OCI-LY3 (cell line): Measurements from ENCODE around the gene HBQ1.
"Not testable (repeated sequence)": the region's sequence is repeated elsewhere in the genome, so short reads cannot be mapped to it uniquely, and the experiment has no call there.

Experiments
- H2AFZ ChIP-seq: fragments of 200-600, 300-600 bp; shearing (Covaris generic); 2 replicates; pipeline ENCODE4 v1.6.0; 2014; ENCODE audit warnings: antibody characterized with exemption, low read depth, low read length
- H3K27ac ChIP-seq: fragments of 200-600, 300-600 bp; sonication (generic); 2 replicates; pipeline ENCODE4 v1.5.1; 2014; ENCODE audit warnings: mild to moderate bottlenecking, low read length, moderate library complexity, mixed read lengths
- H3K27me3 ChIP-seq: fragments of 200-600, 300-600 bp; sonication (generic); 2 replicates; pipeline ENCODE4 v1.6.1; 2014; ENCODE audit warnings: low read depth, low read length, mixed read lengths
- H3K36me3 ChIP-seq: fragments of 200-600, 300-600 bp; sonication (generic); replicated peaks from 2 replicates; pipeline ENCODE3; 2014; ENCODE audit warnings: low read depth, low read length, mixed read lengths
- H3K4me1 ChIP-seq: fragments of 300-600, 200-600 bp; sonication (generic); 2 replicates; pipeline ENCODE4 v1.6.1; 2014; ENCODE audit warnings: low read length, mixed read lengths
- H3K4me2 ChIP-seq: fragments of 200-600, 300-600 bp; sonication (generic); 2 replicates; pipeline ENCODE4 v1.6.1; 2014; ENCODE audit warnings: low read length, mixed read lengths
- H3K4me3 ChIP-seq: fragments of 300-600, 200-600 bp; sonication (generic); 2 replicates; pipeline ENCODE4 v1.5.1; 2014; ENCODE audit warnings: antibody characterized with exemption, mild to moderate bottlenecking, low read length, moderate library complexity
- H3K79me2 ChIP-seq: fragments of 300-600, 200-600 bp; shearing (Covaris generic); 2 replicates; pipeline ENCODE4 v1.6.1; 2014; ENCODE audit warnings: mild to moderate bottlenecking, low read length, mixed read lengths
- H3K9ac ChIP-seq: fragments of 300-600, 200-600 bp; shearing (Covaris generic); 2 replicates; pipeline ENCODE4 v1.6.0; 2014; ENCODE audit warnings: mild to moderate bottlenecking, low read length, moderate library complexity
- H3K9me3 ChIP-seq: fragments of 200-600, 300-600 bp; shearing (Covaris generic); 2 replicates; pipeline ENCODE4 v1.6.1; 2014; ENCODE audit warnings: low read length, mixed read lengths; ENCODE audit not compliant: insufficient read depth
- H4K20me1 ChIP-seq: fragments of 200-600, 300-600 bp; sonication (generic); 2 replicates; pipeline ENCODE4 v1.6.1; 2016; ENCODE audit warnings: low read length, mixed read lengths; ENCODE audit not compliant: insufficient read depth
- EZH2phosphoT487 ChIP-seq: fragments of 200-600 bp; shearing (Covaris generic); IDR thresholded peaks from 2 replicates; pipeline ENCODE4 v1.6.1; 2018; ENCODE audit warnings: antibody characterized with exemption, mixed run types, low read depth
- TF ChIP-seq, protein P1 (sequence below): fragments of 200-600, 300-600 bp; sonication (generic); IDR thresholded peaks from 2 replicates; pipeline ENCODE4 v1.5.1; 2014; ENCODE audit warnings: antibody characterized with exemption, low read length, low read depth

The HBQ1 gene

DNA sequence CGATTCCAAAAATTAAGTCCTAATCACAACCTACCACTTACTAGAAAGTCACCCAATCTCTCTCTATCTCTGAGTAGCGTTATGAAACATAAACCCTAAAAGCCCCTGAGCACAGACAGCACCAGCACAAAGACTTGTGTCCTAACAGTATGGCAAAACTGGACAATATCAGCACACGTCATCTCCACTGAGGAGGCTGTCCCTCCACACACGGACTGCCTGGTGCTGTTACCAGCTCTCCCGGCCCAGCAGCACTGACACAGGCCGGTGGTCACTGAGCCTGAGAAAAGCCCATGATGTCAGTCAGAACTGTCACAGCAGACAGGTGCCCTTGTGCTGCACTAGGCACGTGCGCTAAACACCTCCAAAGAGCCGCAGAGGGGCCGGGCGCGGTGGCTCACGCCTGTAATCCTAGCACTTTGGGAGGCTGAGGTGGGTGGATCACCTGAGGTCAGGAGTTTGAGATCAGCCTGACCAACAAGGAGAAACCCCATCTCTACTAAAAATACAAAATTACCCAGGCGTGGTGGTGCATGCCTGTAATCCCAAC lies 31.4 kb downstream of the HBQ1 start:
- H3K4me1 ChIP-seq, H3K4me3 ChIP-seq, H3K27me3 ChIP-seq, H3K4me2 ChIP-seq, H3K9me3 ChIP-seq, H2AFZ ChIP-seq, H4K20me1 ChIP-seq, H3K27ac ChIP-seq, H3K9ac ChIP-seq: not testable (repeated sequence)
- H3K36me3 ChIP-seq: peaks cover 44% of the 10 kb centered on the region
- peaks cover 79% of the 10 kb centered on the region for H3K79me2 ChIP-seq

DNA sequence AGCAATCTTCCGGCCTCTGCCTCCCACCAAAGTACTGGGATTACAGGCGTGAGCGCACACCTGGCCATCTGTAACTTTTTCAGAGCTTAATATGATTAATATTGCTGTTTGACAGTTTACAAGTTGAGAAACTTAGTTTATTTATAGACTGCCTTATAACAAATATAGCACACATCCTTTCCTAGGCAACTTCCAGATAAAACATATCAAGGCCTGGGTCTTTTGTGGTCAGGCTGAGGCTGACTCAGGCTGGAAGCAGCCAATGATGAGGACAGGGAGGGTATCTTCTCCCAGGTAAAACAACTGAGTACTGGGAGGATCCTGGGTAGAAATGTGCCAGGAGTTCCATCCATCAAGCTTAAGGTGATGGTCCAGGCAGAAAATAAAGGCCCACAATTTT lies 32.7 kb downstream of the HBQ1 start:
- Histone ChIP-seq H3K9me3 (no peaks in the 10 kb centered on the region), H3K4me3 (no peak overlapping the region), H3K27me3 (no peaks in the 10 kb centered on the region), H3K4me2 (no peak overlapping the region), H4K20me1 (peaks cover 8% of the 10 kb centered on the region; the same call in 1 of the 2 replicates), H3K79me2 (peaks cover 88% of the 10 kb centered on the region), H3K36me3 (peaks cover 43% of the 10 kb centered on the region), H3K9ac (no peak overlapping the region), H3K4me1 (peaks cover 8% of the 10 kb centered on the region), H2AFZ (no peak overlapping the region), H3K27ac (no peak overlapping the region)
- TF ChIP-seq, protein P1, sequence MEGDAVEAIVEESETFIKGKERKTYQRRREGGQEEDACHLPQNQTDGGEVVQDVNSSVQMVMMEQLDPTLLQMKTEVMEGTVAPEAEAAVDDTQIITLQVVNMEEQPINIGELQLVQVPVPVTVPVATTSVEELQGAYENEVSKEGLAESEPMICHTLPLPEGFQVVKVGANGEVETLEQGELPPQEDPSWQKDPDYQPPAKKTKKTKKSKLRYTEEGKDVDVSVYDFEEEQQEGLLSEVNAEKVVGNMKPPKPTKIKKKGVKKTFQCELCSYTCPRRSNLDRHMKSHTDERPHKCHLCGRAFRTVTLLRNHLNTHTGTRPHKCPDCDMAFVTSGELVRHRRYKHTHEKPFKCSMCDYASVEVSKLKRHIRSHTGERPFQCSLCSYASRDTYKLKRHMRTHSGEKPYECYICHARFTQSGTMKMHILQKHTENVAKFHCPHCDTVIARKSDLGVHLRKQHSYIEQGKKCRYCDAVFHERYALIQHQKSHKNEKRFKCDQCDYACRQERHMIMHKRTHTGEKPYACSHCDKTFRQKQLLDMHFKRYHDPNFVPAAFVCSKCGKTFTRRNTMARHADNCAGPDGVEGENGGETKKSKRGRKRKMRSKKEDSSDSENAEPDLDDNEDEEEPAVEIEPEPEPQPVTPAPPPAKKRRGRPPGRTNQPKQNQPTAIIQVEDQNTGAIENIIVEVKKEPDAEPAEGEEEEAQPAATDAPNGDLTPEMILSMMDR: no peak
- TF ChIP-seq EZH2phosphoT487: no peak

DNA sequence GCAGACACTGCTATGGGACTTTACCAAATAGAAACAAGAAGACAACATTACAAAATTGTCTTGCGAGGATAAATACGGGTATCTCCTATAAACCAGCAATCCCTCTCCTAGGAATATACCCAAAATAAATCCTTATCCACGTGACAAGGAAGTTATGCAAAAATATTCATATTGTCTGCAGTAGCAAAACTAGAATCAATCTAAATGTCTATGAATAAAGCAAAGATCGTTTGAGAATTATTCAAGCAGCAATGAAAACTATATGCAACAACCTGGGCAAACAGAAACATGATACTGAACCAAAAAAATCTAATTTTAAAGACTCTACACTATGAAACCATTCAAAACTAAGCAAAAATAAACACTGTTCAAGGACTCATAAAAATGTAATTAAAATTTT lies 39.8 kb downstream of the HBQ1 start:
- Histone ChIP-seq H3K4me2 (no peak overlapping the region), H4K20me1 (peaks cover 5% of the 10 kb centered on the region; the same call in 1 of the 2 replicates), H2AFZ (no peak overlapping the region), H3K9me3 (no peaks in the 10 kb centered on the region), H3K9ac (no peak overlapping the region), H3K4me3 (no peak overlapping the region), H3K79me2 (peaks cover 85% of the 10 kb centered on the region), H3K27ac (no peak overlapping the region), H3K36me3 (peaks cover 39% of the 10 kb centered on the region), H3K27me3 (no peaks in the 10 kb centered on the region), H3K4me1 (peaks cover 8% of the 10 kb centered on the region)
- TF ChIP-seq EZH2phosphoT487: no peak
- TF ChIP-seq, protein P1: no peak

DNA sequence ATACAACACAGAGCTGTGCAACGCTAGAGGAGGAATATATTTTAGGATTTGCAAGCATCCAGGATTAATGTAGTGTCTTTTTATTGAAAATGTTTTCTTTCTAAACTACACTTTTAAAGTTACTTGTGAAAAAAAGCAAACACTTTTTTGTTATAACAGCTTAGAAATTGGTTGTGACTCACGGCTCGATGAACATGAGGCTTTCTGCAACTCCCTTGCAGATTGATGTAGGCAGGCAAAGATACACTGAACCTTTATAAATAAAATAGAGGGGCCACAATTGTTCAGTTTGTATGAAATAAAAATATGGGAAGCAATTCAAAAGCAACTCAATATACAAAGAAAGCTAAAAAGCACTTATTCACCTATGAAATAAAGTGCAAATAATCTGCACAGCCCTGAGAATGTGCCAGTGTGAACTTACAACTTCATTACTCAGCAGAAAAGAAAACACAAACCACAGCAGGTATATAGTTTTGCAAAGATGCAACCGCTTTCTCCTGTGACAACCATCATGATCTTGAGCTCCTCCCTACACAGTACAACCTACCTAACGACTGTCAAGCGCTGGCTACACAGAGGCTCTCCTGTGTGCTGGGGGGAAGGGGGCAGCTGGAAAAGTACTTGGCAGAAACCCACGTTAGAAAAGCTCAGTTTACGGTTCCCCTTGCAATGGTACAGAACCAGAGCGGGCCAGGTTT lies 48.0 kb downstream of the HBQ1 start:
- H3K27me3 ChIP-seq: no peaks in the 10 kb centered on the region
- peak overlapping the region; percentile 83 for H3K4me2 ChIP-seq
- TF ChIP-seq, protein P1: no peak
- no peak for TF ChIP-seq EZH2phosphoT487
- peaks cover 29% of the 10 kb centered on the region for H3K36me3 ChIP-seq
- peaks cover 52% of the 10 kb centered on the region for H3K79me2 ChIP-seq
- peak overlapping the region; percentile 79 for H3K27ac ChIP-seq
- peaks cover 11% of the 10 kb centered on the region for H3K4me1 ChIP-seq
- H4K20me1 ChIP-seq: peaks cover 21% of the 10 kb centered on the region
- no peaks in the 10 kb centered on the region for H3K9me3 ChIP-seq
- H3K4me3 ChIP-seq: peak overlapping the region; percentile 92
- H2AFZ ChIP-seq: no peak overlapping the region
- H3K9ac ChIP-seq: peak overlapping the region; percentile 91
